Stomach (tissue), 9 donors: ENCODE results near the gene PIK3R4. TPM values are rescaled to one million over a fixed set of nuclear protein-coding genes. Genes with fewer than 3 reads are reported as not detected.

ENCODE experiments used
- DNase-seq, 2 donors: peaks; one replicate each; pipeline versions ENCODE4 v3.0.0 to v3.0.0-alpha.2; 2013 to 2019
- H3K27ac ChIP-seq, 5 donors: fragments of 200-600 bp in 4 of 5; sonication (generic) in 4 of 5; one replicate each; pipeline ENCODE4 v1.5.1; 2013 to 2019; ENCODE audit warnings: mild to moderate bottlenecking in 1 of 5, moderate library complexity in 1 of 5
- H3K27me3 ChIP-seq, 3 donors: fragments of 200-600 bp; sonication (generic); one replicate each; pipeline ENCODE4 v1.5.1; 2017 to 2019; ENCODE audit warnings: mixed run types in 1 of 3
- H3K36me3 ChIP-seq, 4 donors: fragments of 200-600 bp; sonication (generic); 1 replicate in 3 of 4; 2 replicates in 1 of 4; pipeline ENCODE4 v1.5.1; 2016 to 2019
- H3K4me1 ChIP-seq, 4 donors: fragments of 200-600 bp; sonication (generic); one replicate each; pipeline ENCODE4 v1.5.1; 2016 to 2019
- H3K4me3 ChIP-seq, 4 donors: fragments of 200-600 bp; sonication (generic) in 3 of 4; one replicate each; pipeline ENCODE4 v1.5.1; 2016 to 2019; ENCODE audit warnings: mild to moderate bottlenecking in 1 of 4
- H3K9me3 ChIP-seq, 4 donors: fragments of 200-600 bp; sonication (generic); one replicate each; pipeline ENCODE4 v1.5.1; 2016 to 2019
- EP300 ChIP-seq: sonication (generic); formaldehyde crosslinking; IDR thresholded peaks from one replicate; pipeline ENCODE4 v1.6.1; 2017; ENCODE audit warnings: antibody characterized with exemption
- POLR2A ChIP-seq, 4 donors: fragments of 450-650 bp; IDR thresholded peaks; one replicate each; pipeline ENCODE4 v1.6.1; 2016; ENCODE audit warnings: antibody characterized with exemption in 4 of 4, control low read depth in 2 of 4, mild to moderate bottlenecking in 1 of 4, moderate library complexity in 1 of 4
- POLR2AphosphoS5 ChIP-seq, 3 donors: sonication (generic); formaldehyde crosslinking; IDR thresholded peaks; one replicate each; pipeline ENCODE4 v1.6.1; 2016; ENCODE audit warnings: antibody characterized with exemption in 3 of 3
- WGBS, 5 donors: extraction: QIAGEN DNeasy Blood & Tissue Kit in 3 of 5; methylation state at CpG; one replicate each; pipeline versions ENCODE4 v1.1.5 to v1.1.7; 2013 to 2018; 5-methylcytosine and 5-hydroxymethylcytosine counted together
- intact Hi-C: fragments of 100-400 bp; cut with DNase I; formaldehyde crosslinking; loops from one replicate; pipeline ENCODE4 v1.15.1; 2023; ENCODE audit warnings: low total_unique reads
- polyA plus RNA-seq, 3 donors: library from polyadenylated mRNA; stranded (reverse); fragments of 200-250 nt; gene quantifications; one replicate each; pipeline ENCODE4 v1.2.3, GENCODE V29; 2013
- total RNA-seq, 5 donors: library from RNA; depleted of rRNA; stranded (reverse); fragments of >200 nt; gene quantifications; one replicate each; pipeline versions ENCODE4 v1.1.0 to v1.2.3, GENCODE V29; 2014 to 2016
- TF ChIP-seq, protein P1 (sequence below), 7 experiments: fragments of 450-650 bp in 4 of 7; fragments of 200-600 bp in 3 of 7; sonication (generic) in 3 of 7; IDR thresholded peaks; one replicate each; pipeline ENCODE4 v1.5.1; 2016 to 2019; ENCODE audit warnings: antibody characterized with exemption in 7 of 7, control low read depth in 2 of 7, mild to moderate bottlenecking in 1 of 7
- donor health status: healthy with polysubstance abuse.
- donor health status: Bipolar disorder and iron deficiency.
- donor health status: healthy.

PIK3R4 gene
- total and polyA plus RNA-seq, 8 donors = 6.4 to 45.5 (median 19.7) TPM

DNA sequence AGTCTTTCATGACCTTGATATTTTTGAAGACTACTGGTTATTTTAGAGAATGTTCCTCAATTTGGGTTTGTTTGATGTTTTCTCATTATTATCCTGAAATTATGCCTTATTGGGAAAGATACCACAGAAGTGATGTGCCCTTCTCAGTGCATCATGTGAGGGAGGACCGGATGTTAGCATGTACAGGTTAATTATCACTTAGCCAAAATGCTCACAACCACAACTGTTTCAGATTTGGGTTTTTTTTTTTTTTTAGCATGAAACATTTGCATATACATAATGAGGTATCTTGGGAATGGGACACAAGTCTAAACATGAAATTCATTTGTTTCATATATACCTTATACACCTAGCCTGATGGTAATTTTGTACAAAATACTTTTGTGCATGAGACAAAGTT lies 59.8 kb downstream of the PIK3R4 start:
- Histone ChIP-seq H3K4me3 (no peak overlapping the region), H3K4me1 (no peaks in the 10 kb centered on the region), H3K36me3 (peaks cover 18 to 81% (median 74%) of the 10 kb centered on the region in 4 donors), H3K27me3 (no peaks in the 10 kb centered on the region), H3K27ac (no peak overlapping the region), H3K9me3 (no peaks in the 10 kb centered on the region)
- intact Hi-C loops = no loop called here
- DNase-seq = no peak
- TF ChIP-seq POLR2AphosphoS5 (IDR thresholded peaks at IDR 0.05) (no peak), EP300 (no peak), POLR2A (IDR thresholded peaks at IDR 0.05) (no peak)
- TF ChIP-seq, protein P1, sequence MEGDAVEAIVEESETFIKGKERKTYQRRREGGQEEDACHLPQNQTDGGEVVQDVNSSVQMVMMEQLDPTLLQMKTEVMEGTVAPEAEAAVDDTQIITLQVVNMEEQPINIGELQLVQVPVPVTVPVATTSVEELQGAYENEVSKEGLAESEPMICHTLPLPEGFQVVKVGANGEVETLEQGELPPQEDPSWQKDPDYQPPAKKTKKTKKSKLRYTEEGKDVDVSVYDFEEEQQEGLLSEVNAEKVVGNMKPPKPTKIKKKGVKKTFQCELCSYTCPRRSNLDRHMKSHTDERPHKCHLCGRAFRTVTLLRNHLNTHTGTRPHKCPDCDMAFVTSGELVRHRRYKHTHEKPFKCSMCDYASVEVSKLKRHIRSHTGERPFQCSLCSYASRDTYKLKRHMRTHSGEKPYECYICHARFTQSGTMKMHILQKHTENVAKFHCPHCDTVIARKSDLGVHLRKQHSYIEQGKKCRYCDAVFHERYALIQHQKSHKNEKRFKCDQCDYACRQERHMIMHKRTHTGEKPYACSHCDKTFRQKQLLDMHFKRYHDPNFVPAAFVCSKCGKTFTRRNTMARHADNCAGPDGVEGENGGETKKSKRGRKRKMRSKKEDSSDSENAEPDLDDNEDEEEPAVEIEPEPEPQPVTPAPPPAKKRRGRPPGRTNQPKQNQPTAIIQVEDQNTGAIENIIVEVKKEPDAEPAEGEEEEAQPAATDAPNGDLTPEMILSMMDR (IDR thresholded peaks at IDR 0.05) = no peak
- 90 to 98% (median 96%) methylated on average over 1 of the region's 1 CpG for WGBS, 5 donors

DNA sequence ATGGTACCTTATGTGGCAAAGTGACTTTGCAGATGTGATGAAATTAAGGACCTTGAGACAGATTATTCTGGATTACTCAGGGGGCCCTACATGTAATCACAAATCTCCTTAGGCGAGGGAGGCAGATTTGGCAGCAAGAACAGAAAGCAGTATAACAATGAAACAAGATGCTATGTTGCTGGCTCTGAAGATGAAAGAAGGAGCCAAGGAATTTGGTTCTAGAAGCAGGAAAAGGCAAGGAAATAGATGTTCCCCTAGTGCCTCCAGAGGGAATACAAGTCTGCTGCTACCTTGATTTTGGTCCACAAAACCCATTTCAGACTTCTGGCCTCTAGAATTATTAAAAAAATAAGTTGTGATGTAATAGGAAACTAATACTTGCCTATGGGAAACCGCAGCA lies 64.5 kb downstream of the PIK3R4 start:
- WGBS, 5 donors = 86 to 95% (median 91%) methylated on average over 2 of the region's 2 CpGs
- peaks cover 37 to 88% (median 85%) of the 10 kb centered on the region in 4 donors for H3K36me3 ChIP-seq
- peak in 1 of 2 donors; percentile 34 for DNase-seq
- H3K9me3 ChIP-seq = no peaks in the 10 kb centered on the region
- TF ChIP-seq EP300 = no peak
- no peak for TF ChIP-seq POLR2AphosphoS5 (IDR thresholded peaks at IDR 0.05)
- TF ChIP-seq, protein P1 (IDR thresholded peaks at IDR 0.05) = no peak
- no peak for TF ChIP-seq POLR2A (IDR thresholded peaks at IDR 0.05)
- no peaks in the 10 kb centered on the region for H3K27me3 ChIP-seq
- intact Hi-C loops = no loop called here
- no peaks in the 10 kb centered on the region for H3K4me1 ChIP-seq
- no peak overlapping the region for H3K4me3 ChIP-seq
- H3K27ac ChIP-seq = no peak overlapping the region

DNA sequence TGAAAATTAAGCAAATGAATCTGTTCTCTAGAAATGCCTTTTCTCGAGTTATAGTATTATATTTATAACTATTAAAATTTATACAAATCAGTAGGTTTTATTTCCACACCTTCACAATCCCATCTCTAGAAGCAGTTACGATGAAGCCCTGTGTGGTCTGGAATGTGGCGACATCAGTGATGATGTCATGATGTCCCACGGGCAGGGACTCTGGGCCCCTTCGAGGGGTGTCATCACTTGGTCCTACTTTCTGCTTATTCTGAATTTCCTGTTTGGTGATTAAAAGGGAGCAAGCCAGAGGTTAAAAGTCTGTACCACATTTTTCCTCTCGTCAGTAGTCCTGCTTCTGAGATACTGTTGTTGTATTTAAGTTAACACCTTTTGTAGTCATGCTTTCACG lies 67.4 kb downstream of the PIK3R4 start:
- 85 to 88% (median 87%) methylated on average over 7 of the region's 7 CpGs for WGBS, 5 donors
- Histone ChIP-seq H3K4me1 (no peaks in the 10 kb centered on the region), H3K4me3 (no peak overlapping the region), H3K36me3 (peaks cover 35 to 93% (median 88%) of the 10 kb centered on the region in 4 donors), H3K27ac (no peak overlapping the region), H3K27me3 (no peaks in the 10 kb centered on the region), H3K9me3 (no peaks in the 10 kb centered on the region)
- TF ChIP-seq POLR2AphosphoS5 (IDR thresholded peaks at IDR 0.05) (no peak), POLR2A (IDR thresholded peaks at IDR 0.05) (no peak), EP300 (no peak)
- TF ChIP-seq, protein P1 (IDR thresholded peaks at IDR 0.05) = no peak
- no peak for DNase-seq
- intact Hi-C loops = no loop called here

DNA sequence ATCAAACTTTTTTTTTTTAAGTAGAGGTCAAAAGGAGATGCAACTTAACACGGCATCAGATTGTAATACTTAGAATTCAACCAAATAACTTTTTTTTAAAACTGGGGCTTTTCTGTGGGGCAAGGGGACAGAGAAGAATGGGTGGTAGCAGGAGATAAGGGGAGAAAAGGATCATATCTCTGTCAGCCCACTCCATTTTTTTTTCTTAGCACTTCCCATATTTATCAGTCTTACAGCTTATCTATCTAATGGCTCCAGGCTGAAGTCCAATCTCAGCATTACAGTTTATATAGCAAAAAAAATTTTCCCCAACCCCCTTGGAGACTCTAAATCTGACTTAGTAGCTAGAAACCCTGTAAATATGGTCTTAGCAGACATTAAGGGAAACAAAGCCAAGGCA lies 69.3 kb downstream of the PIK3R4 start:
- peaks cover 22 to 85% (median 76%) of the 10 kb centered on the region in 4 donors for H3K36me3 ChIP-seq
- no peaks in the 10 kb centered on the region for H3K4me1 ChIP-seq
- TF ChIP-seq POLR2A (IDR thresholded peaks at IDR 0.05) (no peak), EP300 (no peak), POLR2AphosphoS5 (IDR thresholded peaks at IDR 0.05) (no peak)
- TF ChIP-seq, protein P1 (IDR thresholded peaks at IDR 0.05) = no peak
- intact Hi-C loops = no loop called here
- no peak overlapping the region for H3K27ac ChIP-seq
- no peaks in the 10 kb centered on the region for H3K9me3 ChIP-seq
- H3K4me3 ChIP-seq = no peak overlapping the region
- WGBS, 5 donors = 53 to 86% (median 67%) methylated on average over 1 of the region's 1 CpG
- H3K27me3 ChIP-seq = no peaks in the 10 kb centered on the region
- peak in 1 of 2 donors; percentile 39 for DNase-seq
